ENCODE data around the gene STXBP6.

- TF ChIP-seq CTCF (IDR thresholded peaks at IDR 0.05) (no peak), POLR2A (IDR thresholded peaks at IDR 0.05) (no peak), POLR2AphosphoS5 (IDR thresholded peaks at IDR 0.05) (no peak), EP300 (IDR thresholded peaks at IDR 0.05; ENCODE audit: low read depth) (no peak)
Observed at GRCh38 chr14:24826390-24826789, 223.6 kb downstream of the STXBP6 start.
